HFFc6 (cell line): ENCODE measurements around the gene CERS4. TPM values are rescaled to one million over a fixed set of nuclear protein-coding genes. Genes with fewer than 3 reads are reported as not detected.
"Not testable (repeated sequence)": the region's sequence is repeated elsewhere in the genome, so short reads cannot be mapped to it uniquely, and the experiment has no call there.

Source experiments
- DNase-seq: peaks from one replicate; pipeline ENCODE4 v3.0.0-alpha.2; 2018
- H3K27ac Mint-ChIP-seq: 2 replicates; pipeline ENCODE4 v1.8.0; 2020; ENCODE audit warnings: mild to moderate bottlenecking, mixed read lengths
- H3K27me3 Mint-ChIP-seq: 2 replicates; pipeline ENCODE4 v1.8.0; 2021; ENCODE audit warnings: mild to moderate bottlenecking, moderate library complexity, mixed read lengths; ENCODE audit not compliant: insufficient read depth
- H3K36me3 Mint-ChIP-seq: 2 replicates; pipeline ENCODE4 v1.8.0; 2021; ENCODE audit warnings: low read depth, mixed read lengths
- H3K4me1 Mint-ChIP-seq: 2 replicates; pipeline ENCODE4 v1.8.0; 2020; ENCODE audit warnings: low read depth, mixed read lengths
- H3K4me3 Mint-ChIP-seq: 2 replicates; pipeline ENCODE4 v1.8.0; 2020; ENCODE audit warnings: mild to moderate bottlenecking, moderate library complexity, mixed read lengths
- H3K9me3 Mint-ChIP-seq: 2 replicates; pipeline ENCODE4 v1.8.0; 2020; ENCODE audit warnings: mild to moderate bottlenecking, mixed read lengths
- CTCF ChIP-seq: fragments of 200-600 bp; sonication (generic); IDR thresholded peaks from 2 replicates; pipeline ENCODE4 v1.5.0; 2021; ENCODE audit warnings: antibody characterized with exemption, mild to moderate bottlenecking
- total RNA-seq, 6 experiments: library from RNA; stranded (reverse); fragmentation: NEBNext Ultra II Directional; extraction: Animal tissue kit (Norgen Biotek cat#: 25700); gene quantifications; 2 replicates in 1 of 6; 3 replicates in 5 of 6; pipeline ENCODE4 v1.2.3, GENCODE V29; 2021

CERS4 gene
- total RNA-seq, 6 experiments from 2014 or later = not detected

DNA sequence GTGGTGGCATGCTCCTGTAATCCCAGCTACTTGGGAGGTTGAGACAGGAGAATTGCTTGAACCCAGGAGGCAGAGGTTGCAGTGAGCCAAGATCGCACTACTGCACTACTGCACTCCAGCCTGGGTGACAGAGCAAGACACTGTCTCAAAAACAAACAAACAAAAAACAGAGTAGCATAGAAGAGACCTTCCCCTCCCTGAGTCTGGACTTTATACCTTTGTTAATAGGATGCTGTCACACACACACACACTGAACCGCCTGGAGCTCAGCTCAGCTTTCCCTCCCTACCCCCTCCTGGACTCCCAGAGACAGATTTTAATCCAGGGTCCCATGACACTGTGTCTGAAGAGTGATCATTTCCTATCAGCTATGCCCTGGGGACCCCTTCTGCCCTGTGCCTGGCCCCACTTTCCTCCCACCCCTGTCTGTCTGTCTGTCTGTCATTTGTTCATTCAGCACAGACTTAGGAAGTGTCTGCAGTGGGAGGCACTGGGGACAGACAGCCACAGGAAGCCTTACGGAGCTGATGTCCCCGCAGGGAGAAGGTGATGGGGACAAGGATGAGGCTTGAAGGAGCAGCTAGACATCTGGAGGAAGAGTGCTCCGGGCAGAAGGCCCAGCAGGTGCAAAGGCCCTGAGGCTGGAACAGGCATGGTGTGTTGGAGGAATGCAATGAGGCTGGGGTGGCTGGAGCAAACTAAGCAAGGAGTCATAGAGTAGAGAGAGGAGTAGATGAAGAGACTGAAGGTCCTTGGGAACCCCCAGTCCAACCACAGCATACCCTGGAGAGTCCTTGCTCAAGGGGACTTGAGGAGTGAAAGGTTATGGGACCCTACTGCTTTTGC lies 4.9 kb downstream of the CERS4 start:
- Mint-ChIP-seq H3K27me3 (peaks cover 16% of the 10 kb centered on the region), H3K27ac (no peak overlapping the region), H3K4me1 (no peaks in the 10 kb centered on the region), H3K9me3 (no peaks in the 10 kb centered on the region), H3K4me3 (no peak overlapping the region), H3K36me3 (no peaks in the 10 kb centered on the region)
- DNase-seq = no peak
- TF ChIP-seq CTCF = no peak

- Mint-ChIP-seq H3K27me3 (peaks cover 15% of the 10 kb centered on the region), H3K27ac (no peak overlapping the region), H3K9me3 (no peaks in the 10 kb centered on the region), H3K4me1 (no peaks in the 10 kb centered on the region), H3K36me3 (no peaks in the 10 kb centered on the region), H3K4me3 (no peak overlapping the region)
- no peak for TF ChIP-seq CTCF
- no peak for DNase-seq
These were observed 5.6 kb downstream of the CERS4 start for GRCh38 chr19:8214802-8215201.

GRCh38 chr19:8215783-8216182 lies 6.6 kb downstream of the CERS4 start:
- Mint-ChIP-seq H3K4me3 (no peak overlapping the region), H3K9me3 (no peaks in the 10 kb centered on the region), H3K4me1 (no peaks in the 10 kb centered on the region), H3K27ac (no peak overlapping the region), H3K27me3 (peaks cover 15% of the 10 kb centered on the region), H3K36me3 (no peaks in the 10 kb centered on the region)
- no peak for DNase-seq
- TF ChIP-seq CTCF = no peak

GRCh38 chr19:8216357-8216756 lies 7.2 kb downstream of the CERS4 start:
- no peaks in the 10 kb centered on the region for H3K36me3 Mint-ChIP-seq
- H3K27ac Mint-ChIP-seq = no peak overlapping the region
- no peaks in the 10 kb centered on the region for H3K9me3 Mint-ChIP-seq
- DNase-seq = no peak
- no peak overlapping the region for H3K4me3 Mint-ChIP-seq
- H3K4me1 Mint-ChIP-seq = no peaks in the 10 kb centered on the region
- no peak for TF ChIP-seq CTCF
- peaks cover 19% of the 10 kb centered on the region for H3K27me3 Mint-ChIP-seq

DNA sequence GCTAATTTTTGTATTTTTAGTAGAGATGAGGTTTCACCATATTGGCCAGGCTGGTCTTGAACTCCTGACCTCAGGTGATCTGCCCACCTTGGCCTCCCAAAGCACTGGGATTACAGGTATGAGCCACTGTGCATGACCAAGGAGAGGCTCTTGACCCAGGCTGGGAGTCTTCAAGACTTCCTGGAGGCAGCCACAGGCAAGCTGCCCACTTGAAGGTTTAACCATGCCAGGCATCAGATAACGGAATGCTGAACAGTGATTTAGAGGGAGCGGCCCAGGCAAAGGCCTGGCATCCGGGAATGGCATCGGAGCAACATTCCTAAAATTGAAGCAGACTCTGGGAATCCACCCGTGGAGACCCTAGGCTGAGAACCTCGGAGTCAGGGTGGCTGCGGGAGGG lies 9.0 kb downstream of the CERS4 start:
- H3K36me3 Mint-ChIP-seq, H3K9me3 Mint-ChIP-seq, DNase-seq, H3K27ac Mint-ChIP-seq, H3K4me3 Mint-ChIP-seq, H3K4me1 Mint-ChIP-seq: not testable (repeated sequence)
- H3K27me3 Mint-ChIP-seq = peaks cover 19% of the 10 kb centered on the region

- Mint-ChIP-seq H3K4me1 (no peaks in the 10 kb centered on the region), H3K4me3 (no peak overlapping the region), H3K36me3 (no peaks in the 10 kb centered on the region), H3K27me3 (peaks cover 20% of the 10 kb centered on the region), H3K9me3 (no peaks in the 10 kb centered on the region), H3K27ac (no peak overlapping the region)
- no peak for DNase-seq
- TF ChIP-seq CTCF = no peak
These were observed 11.3 kb downstream of the CERS4 start for GRCh38 chr19:8220481-8220880.
